GM18498 (cell line): ENCODE results near the gene NPIPA1.
"Not testable (repeated sequence)": the region's sequence is repeated elsewhere in the genome, so short reads cannot be mapped to it uniquely, and the experiment has no call there.

Source experiments
- ATAC-seq: cut with Tn5 transposase; IDR thresholded peaks from one replicate; pipeline ENCODE4 v1.9.1; 2021; ENCODE audit warnings: mild to moderate bottlenecking, moderate library complexity; ENCODE audit not compliant: unreplicated experiment

NPIPA1 gene

GRCh38 chr16:14937143-14937542, at the start of gene NPIPA1:
NPIPA1 (plus strand) TSS chr16:14937443; CDS start chr16:14937443, 0 bp downstream.
- ATAC-seq, result not testable (repeated sequence)

DNA sequence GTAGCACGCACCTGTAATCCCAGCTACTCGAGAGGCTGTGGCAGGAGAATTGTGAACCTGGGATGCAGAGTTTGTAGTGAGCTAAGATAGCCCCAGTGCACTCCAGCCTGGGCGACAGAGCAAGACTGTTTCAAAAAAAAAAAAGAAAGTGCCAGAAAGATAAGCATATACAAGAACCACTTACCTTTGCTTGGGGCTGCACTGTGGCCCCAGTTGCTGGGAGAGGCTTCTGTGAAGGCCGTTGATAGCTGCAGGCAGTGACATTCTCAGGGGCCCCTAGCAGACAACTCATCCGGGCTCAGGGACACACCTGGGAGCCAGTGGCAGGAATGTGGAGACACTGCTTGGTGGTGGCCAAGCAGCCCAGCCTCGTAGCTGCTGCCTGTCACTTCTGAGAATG, 45.1 kb upstream of the NPIPA1 start:
- ATAC-seq, result not testable (repeated sequence)

GRCh38 chr16:14895382-14895781, 41.9 kb upstream of the NPIPA1 start:
- not testable (repeated sequence) for ATAC-seq

GRCh38 chr16:14896023-14896422, 41.2 kb upstream of the NPIPA1 start:
- ATAC-seq, result not testable (repeated sequence)

GRCh38 chr16:14897006-14897664, 40.1 kb upstream of the NPIPA1 start:
- ATAC-seq, result not testable (repeated sequence)

- ATAC-seq, result not testable (repeated sequence)
These were observed 39.1 kb upstream of the NPIPA1 start for GRCh38 chr16:14898162-14898561.

DNA sequence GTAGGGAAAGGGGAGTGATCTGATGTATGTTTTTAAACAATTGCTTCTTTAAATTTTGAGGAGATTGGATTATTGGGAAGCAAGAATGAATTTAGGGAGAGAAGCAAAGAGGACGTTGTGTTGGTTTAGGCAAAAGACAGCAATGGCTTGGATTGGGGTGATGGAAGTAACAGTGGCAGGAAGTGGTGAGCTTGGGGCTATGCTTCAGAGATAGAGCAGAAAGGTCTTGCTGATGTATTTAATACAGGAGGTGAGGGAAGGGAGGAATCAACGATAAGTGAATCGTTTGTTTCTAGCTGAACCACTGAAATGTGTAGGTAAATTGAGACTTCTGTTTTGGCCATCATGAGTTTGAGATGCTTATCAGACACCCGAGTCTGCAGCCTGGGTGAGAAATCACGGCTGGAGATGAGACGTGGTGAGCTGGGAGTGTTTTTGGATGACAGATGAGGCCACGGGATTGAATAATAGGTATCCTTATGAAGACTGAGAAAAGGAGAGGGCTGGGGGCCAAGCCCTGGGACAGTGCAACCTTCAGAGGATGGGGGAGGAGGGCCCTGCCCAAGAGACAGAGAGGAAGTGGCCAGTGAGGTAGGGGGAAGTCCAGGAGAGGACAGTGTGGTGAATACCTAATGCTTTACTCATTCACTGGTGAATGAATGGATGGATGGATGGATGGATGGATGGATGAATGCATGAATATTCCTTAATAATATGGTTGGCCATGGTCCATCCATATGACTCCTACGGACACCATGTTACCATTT, 33.9 kb upstream of the NPIPA1 start:
- not testable (repeated sequence) for ATAC-seq

GRCh38 chr16:14909744-14910143, 27.5 kb upstream of the NPIPA1 start:
- ATAC-seq, result not testable (repeated sequence)

DNA sequence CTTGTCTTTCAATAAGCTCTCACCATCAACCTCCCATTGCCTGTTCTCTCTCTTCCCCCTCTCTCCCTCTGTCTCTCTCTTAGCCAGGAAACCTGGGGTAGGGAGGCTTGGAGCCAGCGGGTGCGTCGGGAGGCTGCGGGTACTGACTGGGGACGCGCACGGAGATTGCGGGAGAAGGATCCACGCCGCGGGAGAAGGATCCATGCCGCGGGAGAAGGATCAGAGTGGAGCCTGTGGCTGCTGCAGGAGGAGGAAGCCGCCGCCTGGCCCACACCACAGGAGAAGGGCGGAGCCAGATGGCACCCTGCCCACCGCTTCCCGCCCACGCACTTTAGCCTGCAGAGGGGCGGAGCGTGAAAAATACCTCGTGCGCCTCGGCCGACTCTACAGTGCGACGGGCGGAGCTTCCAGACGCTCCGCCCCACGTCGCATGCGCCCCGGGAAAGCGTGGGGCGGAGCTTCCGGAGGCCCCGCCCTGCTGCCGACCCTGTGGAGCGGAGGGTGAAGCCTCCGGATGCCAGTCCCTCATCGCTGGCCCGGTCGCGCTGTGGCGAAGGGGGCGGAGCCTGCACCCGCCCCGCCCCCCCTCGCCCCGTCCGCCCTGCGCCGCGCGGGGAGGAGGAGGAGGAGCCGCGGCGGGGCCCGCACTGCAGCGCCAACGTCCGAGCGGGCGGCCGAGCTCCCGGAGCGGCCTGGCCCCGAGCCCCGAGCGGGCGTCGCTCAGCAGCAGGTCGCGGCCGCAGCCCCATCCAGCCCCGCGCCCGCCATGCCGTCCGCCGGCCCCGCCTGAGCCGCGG, 26.2 kb upstream of the NPIPA1 start:
- peak; percentile 83 for ATAC-seq

DNA sequence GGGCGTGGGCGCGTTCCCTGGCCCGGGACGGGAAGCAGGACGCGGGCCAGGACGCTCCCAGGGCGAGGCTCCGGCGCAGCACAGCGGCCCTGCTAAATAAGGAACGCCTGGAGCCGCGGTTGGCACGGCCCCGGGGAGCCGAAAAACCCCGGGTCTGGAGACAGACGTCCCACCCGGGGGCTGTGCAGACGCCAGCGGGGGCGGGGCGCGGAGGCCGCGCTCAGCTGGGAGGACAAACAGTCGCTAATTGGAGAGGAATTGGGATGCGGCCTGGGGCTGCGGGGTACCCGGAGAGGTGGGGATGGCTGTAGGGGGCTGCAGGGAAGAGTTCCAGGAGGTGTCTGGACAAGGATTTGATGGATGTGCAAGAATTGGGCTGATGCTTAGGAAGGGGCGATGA, 25.3 kb upstream of the NPIPA1 start:
- not testable (repeated sequence) for ATAC-seq

DNA sequence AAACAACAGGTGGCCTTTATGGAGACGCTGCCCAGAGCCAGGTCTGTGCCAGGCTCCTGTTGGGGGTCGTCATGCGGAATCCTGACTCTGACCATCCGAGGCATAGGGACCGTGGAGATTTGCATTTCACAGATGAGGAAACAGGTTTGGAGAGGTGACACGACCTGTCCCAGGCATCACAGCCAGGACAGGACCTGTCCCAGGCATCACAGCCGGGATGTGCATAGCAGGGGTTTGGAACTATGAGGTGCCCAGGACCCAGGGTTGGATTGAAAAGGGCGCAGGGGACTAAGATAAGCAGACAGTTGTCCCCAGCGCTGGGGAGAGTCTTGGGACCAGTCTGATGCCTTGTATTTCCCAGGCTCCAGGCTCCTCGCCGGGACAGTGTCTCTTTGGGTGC, 24.7 kb upstream of the NPIPA1 start:
- ATAC-seq, result not testable (repeated sequence)

DNA sequence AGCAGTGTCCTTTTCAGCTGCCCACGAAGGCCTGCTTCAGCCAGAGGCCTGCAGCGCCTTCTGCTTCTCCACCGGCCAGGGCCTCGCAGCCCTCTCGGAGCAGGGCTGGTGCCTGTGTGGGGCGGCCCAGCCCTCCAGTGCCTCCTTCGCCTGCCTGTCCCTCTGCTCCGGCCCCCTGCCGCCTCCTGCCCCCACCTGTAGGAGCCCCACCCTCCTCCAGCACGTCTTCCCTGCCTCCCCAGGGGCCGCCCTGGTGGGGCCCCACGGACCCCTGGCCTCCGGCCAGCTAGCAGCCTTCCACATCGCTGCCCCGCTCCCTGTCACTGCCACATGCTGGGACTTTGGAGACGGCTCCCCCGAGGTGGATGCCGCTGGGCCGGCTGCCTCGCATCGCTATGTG, 18.7 kb upstream of the NPIPA1 start:
- not testable (repeated sequence) for ATAC-seq

- ATAC-seq, result not testable (repeated sequence)
These were observed 17.2 kb upstream of the NPIPA1 start for GRCh38 chr16:14919837-14920600.

GRCh38 chr16:14922285-14922684, 15.0 kb upstream of the NPIPA1 start:
- ATAC-seq, result not testable (repeated sequence)

DNA sequence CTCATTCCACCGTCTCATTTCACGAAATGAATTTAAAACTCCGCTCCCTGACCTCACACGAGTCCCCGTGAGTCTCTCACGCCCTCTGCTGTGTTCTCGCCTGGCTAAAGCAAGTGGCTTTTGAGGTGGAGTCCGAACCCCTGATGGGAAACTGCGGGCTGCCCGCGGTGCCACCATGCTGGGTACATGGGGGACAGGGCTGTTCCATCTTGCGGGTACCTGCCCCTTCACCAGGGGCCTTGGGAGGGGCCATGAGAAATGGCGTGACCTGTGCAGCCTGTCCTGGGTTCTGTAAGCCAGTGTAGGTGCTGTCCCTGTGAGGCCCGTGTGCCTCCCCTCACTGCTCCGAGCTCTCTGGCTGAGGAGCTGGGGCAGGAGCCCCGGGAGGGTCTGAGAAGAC, 14.3 kb upstream of the NPIPA1 start:
- not testable (repeated sequence) for ATAC-seq

- not testable (repeated sequence) for ATAC-seq
These were observed 13.7 kb upstream of the NPIPA1 start for GRCh38 chr16:14923394-14924088.

- ATAC-seq, result not testable (repeated sequence)
These were observed 12.9 kb upstream of the NPIPA1 start for GRCh38 chr16:14924359-14924758.

DNA sequence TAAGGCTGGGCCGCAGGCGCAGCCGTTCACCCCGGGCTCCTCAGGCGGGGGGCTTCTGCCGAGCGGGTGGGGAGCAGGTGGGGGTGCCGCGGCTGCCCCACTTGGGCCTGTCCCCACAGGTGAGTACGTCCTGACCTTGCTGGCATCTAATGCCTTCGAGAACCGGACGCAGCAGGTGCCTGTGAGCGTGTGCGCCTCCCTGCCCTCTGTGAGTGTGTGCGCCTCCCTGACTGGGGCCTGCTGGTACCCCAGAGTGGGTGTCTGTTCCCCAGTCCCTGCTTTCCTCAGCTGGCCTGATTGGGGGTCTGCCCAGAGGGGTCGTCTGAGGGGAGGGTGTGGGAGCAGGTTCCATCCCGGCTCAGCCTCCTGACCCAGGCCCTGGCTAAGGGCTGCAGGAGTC, 12.3 kb upstream of the NPIPA1 start:
- ATAC-seq, result not testable (repeated sequence)

GRCh38 chr16:14928064-14928714, 9.1 kb upstream of the NPIPA1 start:
- ATAC-seq, result not testable (repeated sequence)
